ENCODE results near the gene GSK3A.

DNA sequence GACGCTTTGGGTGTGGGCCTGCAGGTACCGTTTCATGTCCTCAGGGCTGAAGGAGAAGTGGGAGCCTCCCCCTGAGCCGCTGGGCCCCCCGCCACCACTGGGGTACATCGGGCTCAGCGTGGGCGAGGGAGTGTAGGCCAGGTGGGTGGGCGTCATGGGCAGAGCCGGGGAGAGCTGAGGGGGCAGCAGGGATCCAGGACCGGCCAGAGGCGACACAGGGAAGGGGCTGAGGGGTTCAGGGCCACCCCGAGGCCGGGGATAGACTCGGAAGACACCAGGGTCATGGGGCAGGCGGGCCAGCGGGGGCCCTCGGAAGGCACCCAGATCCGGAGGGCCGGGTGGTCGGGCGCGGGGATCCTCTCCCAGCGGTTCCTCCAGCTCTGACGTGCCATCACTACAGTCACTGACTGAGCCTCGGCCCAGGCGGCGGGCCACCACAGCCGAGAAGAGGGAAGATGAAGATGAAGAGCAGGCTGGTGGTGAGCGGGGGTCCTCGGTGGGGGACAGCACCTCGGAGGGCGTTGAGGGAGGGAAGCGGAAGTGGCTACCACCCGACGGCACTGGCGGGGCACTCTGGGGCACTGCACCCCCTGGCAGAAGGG, 6.8 kb upstream of the GSK3A start:
- TF ChIP-seq POLR2AphosphoS5 (IDR thresholded peaks at IDR 0.05; ENCODE audit: low read depth, low read length) (no peak), POLR2A (IDR thresholded peaks at IDR 0.05; ENCODE audit: low read depth, low read length) (no peak), POU2F2 (IDR thresholded peaks at IDR 0.05; ENCODE audit: low read depth, low read length) (no peak), TAF1 (IDR thresholded peaks at IDR 0.05; ENCODE audit: low read depth, low read length) (no peak)

Measured in GM12891 (cell line).